Stomach (tissue), 4 donors: ENCODE measurements around the gene LALBA.

Source experiments
- CTCF ChIP-seq, 7 experiments: fragments of 450-650 bp in 4 of 7; fragments of 200-600 bp in 3 of 7; sonication (generic) in 3 of 7; IDR thresholded peaks; one replicate each; pipeline ENCODE4 v1.5.1; 2016 to 2019; ENCODE audit warnings: antibody characterized with exemption in 7 of 7, control low read depth in 2 of 7, mild to moderate bottlenecking in 1 of 7
- EP300 ChIP-seq: sonication (generic); formaldehyde crosslinking; IDR thresholded peaks from one replicate; pipeline ENCODE4 v1.6.1; 2017; ENCODE audit warnings: antibody characterized with exemption
- POLR2A ChIP-seq, 4 donors: fragments of 450-650 bp; IDR thresholded peaks; one replicate each; pipeline ENCODE4 v1.6.1; 2016; ENCODE audit warnings: antibody characterized with exemption in 4 of 4, control low read depth in 2 of 4, mild to moderate bottlenecking in 1 of 4, moderate library complexity in 1 of 4
- POLR2AphosphoS5 ChIP-seq, 3 donors: sonication (generic); formaldehyde crosslinking; IDR thresholded peaks; one replicate each; pipeline ENCODE4 v1.6.1; 2016; ENCODE audit warnings: antibody characterized with exemption in 3 of 3

DNA sequence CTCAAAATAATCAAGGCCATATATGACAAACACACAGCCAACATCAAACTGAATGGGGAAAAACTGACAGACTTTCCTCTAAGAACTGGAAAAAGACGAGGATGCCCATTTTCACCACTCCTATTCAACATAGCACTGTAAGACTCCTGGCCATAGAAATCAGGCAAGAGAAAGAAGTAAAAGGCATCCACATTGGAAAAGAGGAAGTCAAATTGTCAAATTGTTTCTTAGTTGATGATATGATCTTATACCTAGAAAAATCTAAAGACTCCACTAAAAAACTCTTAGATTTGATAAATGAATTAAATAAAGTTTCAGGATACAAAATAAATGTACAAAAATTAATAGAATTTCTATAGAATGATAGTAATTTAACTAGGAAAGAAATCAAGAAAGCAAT, 33.2 kb downstream of the LALBA start:
- TF ChIP-seq CTCF (IDR thresholded peaks at IDR 0.05) (no peak), EP300 (no peak), POLR2AphosphoS5 (IDR thresholded peaks at IDR 0.05) (no peak), POLR2A (IDR thresholded peaks at IDR 0.05) (no peak)
